Bronchial epithelial cell (primary cell): ENCODE data around the gene KANK2. TPM values are rescaled to one million over a fixed set of nuclear protein-coding genes. Genes with fewer than 3 reads are reported as not detected.

Experiments
- DNase-seq: peaks from one replicate; pipeline ENCODE4 v3.0.0-alpha.2; 2010; ENCODE audit warnings: low read depth
- FAIRE-seq: peaks from 2 replicates; lab custom pipeline; 2011; peaks lifted over from hg19 to GRCh38; lab: Jason Lieb, UNC
- H3K27me3 ChIP-seq: 2 replicates; pipeline ENCODE4 v1.5.1; 2011; ENCODE audit warnings: low read length; ENCODE audit not compliant: control insufficient read depth, insufficient read depth
- H3K36me3 ChIP-seq: 2 replicates; pipeline ENCODE4 v1.5.1; 2011; ENCODE audit warnings: low read length; ENCODE audit not compliant: control insufficient read depth, insufficient read depth
- H3K4me3 ChIP-seq: 2 replicates; pipeline ENCODE4 v1.5.1; 2011; ENCODE audit warnings: mild to moderate bottlenecking, low read depth, low read length, control low read depth
- total RNA-seq: library from RNA; depleted of rRNA; stranded (reverse); fragments of >200 nt; gene quantifications from 2 replicates; pipeline ENCODE4 v1.2.1, GENCODE V29; 2014
- TF ChIP-seq, protein P1 (sequence below): IDR thresholded peaks from 2 replicates; pipeline ENCODE4 v1.5.1; 2011; ENCODE audit warnings: mild to moderate bottlenecking, moderate library complexity, low read length, control low read depth, inconsistent platforms; ENCODE audit not compliant: insufficient read depth, severe bottlenecking

KANK2 gene
- total RNA-seq, 1 donor from 2014 or later, result 10.8 TPM

DNA sequence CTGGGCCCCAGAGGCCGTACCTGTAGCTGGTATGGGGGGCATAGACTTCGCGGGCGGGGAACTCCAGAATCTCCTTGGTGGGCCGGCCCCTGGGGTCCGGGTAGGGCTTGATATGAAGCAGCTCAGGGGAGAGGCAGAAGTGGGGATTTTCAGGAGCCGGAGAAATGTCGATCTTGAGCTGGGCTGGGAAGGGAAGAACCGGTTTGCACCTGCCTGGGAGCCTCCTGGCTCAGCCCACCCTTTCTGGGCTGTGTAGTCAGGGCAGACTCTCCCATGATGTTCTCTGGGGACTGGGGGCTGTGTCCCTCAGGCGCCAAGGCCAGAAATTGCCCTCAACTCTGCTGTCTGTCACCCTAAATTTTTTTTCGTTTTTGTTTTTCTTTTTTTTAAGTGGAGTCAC, 44.7 kb upstream of the KANK2 start:
- no peaks in the 10 kb centered on the region for H3K27me3 ChIP-seq
- no peak for FAIRE-seq
- TF ChIP-seq, protein P1, sequence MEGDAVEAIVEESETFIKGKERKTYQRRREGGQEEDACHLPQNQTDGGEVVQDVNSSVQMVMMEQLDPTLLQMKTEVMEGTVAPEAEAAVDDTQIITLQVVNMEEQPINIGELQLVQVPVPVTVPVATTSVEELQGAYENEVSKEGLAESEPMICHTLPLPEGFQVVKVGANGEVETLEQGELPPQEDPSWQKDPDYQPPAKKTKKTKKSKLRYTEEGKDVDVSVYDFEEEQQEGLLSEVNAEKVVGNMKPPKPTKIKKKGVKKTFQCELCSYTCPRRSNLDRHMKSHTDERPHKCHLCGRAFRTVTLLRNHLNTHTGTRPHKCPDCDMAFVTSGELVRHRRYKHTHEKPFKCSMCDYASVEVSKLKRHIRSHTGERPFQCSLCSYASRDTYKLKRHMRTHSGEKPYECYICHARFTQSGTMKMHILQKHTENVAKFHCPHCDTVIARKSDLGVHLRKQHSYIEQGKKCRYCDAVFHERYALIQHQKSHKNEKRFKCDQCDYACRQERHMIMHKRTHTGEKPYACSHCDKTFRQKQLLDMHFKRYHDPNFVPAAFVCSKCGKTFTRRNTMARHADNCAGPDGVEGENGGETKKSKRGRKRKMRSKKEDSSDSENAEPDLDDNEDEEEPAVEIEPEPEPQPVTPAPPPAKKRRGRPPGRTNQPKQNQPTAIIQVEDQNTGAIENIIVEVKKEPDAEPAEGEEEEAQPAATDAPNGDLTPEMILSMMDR, result no peak
- DNase-seq, result no peak
- no peak overlapping the region for H3K4me3 ChIP-seq
- H3K36me3 ChIP-seq, result peaks cover 38% of the 10 kb centered on the region

DNA sequence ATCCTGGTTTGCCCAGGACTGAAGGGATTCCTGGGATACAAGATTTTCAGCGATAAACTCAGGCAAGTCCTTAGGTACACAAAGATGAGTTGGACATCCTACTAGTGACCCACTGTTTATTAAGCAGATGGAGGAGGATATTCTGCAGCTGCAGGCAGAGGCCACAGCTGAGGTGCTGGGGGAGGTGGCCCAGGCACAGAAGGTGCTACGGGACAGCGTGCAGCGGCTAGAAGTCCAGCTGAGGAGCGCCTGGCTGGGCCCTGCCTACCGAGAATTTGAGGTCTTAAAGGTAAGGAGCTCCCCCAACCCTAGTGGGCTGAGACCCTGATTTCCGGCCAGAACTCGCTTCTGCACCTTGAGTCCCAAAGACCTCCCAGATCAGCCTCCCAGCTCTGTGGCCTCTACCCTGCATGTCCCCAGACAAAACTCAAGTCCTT, 42.7 kb upstream of the KANK2 start:
- peaks cover 43% of the 10 kb centered on the region for H3K36me3 ChIP-seq
- no peak overlapping the region for H3K4me3 ChIP-seq
- TF ChIP-seq, protein P1, result no peak
- FAIRE-seq, result no peak
- no peaks in the 10 kb centered on the region for H3K27me3 ChIP-seq
- no peak for DNase-seq

DNA sequence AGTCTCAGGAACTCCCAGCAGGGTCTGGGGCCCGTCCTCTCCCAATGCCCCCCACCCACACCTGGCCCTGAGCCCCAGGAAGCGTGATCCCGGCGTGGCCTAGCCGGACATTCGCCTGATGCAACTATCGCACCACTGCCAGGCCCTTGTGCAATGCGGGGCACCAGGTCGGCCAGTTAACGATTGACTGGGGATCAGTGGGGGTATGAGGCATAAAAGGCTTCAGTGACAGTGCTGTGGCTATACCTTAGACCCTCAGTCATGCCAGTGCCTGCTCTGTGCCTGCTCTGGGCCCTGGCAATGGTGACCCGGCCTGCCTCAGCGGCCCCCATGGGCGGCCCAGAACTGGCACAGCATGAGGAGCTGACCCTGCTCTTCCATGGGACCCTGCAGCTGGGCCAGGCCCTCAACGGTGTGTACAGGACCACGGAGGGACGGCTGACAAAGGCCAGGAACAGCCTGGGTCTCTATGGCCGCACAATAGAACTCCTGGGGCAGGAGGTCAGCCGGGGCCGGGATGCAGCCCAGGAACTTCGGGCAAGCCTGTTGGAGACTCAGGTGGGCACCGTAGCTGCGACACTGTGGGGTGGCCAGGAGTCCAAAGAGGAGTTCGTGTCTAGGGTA, 42.1 kb upstream of the KANK2 start, which contains the start of gene ANGPTL8:
Gene ANGPTL8 (plus strand): TSS at position 243 of the 624 bp plus-strand sequence. CDS start 19 bp downstream, at position 262.
- FAIRE-seq, result no peak
- peaks cover 44% of the 10 kb centered on the region for H3K36me3 ChIP-seq
- TF ChIP-seq, protein P1, result no peak
- DNase-seq, result no peak
- no peak within 1 kb of the TSS for H3K4me3 ChIP-seq
- H3K27me3 ChIP-seq, result no peaks in the 10 kb centered on the region

DNA sequence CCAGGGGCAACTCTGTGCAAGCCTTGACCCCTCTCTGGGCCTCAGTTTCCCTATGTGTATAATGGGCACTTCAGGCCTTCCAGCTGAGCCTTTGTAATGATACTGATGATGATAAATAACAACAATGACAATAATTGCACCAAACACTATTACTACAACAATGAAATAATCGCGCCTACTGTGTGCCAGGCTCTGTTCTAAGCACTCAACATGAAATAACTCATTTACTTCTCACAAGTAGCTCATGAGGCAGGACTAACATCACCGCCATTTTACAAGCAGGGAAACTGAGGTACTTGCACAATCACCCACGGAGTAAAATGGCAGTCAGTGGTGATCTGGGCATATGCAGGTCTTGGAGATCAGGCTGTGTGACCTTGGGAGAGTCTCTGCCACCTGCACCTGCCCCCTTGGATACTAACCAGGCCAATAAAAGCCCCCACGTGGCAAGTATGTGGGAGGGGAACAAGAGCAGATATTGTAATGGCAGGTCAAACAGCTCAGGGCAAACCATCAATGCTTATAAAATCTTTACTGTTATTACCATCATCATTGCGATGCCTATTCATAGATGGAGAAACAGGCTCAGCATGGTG, 41.5 kb upstream of the KANK2 start:
- Histone ChIP-seq H3K27me3 (no peaks in the 10 kb centered on the region), H3K4me3 (no peak overlapping the region), H3K36me3 (peaks cover 44% of the 10 kb centered on the region)
- TF ChIP-seq, protein P1, result no peak
- no peak for DNase-seq
- no peak for FAIRE-seq

DNA sequence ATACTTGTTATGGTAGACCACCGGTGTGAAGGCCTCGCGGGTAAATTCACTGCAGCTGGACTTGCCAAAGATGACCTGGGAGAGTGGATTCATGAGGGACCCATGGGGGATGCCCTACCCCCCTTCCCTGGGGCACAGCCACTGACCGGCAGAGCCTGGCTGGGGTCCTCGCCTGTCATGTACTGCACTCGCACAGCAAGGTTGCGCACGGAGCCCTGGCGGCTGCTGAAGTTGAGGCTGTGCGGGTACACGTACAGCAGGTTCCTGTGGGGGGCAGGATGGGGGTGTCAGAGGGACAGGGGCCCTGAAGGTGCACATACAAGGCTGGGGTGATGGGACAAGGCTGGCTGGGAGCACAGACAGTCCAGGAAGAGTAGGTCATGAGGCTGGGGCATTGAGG, 40.7 kb upstream of the KANK2 start:
- Histone ChIP-seq H3K36me3 (peaks cover 43% of the 10 kb centered on the region), H3K4me3 (no peak overlapping the region), H3K27me3 (no peaks in the 10 kb centered on the region)
- TF ChIP-seq, protein P1, result no peak
- no peak for DNase-seq
- FAIRE-seq, result no peak

DNA sequence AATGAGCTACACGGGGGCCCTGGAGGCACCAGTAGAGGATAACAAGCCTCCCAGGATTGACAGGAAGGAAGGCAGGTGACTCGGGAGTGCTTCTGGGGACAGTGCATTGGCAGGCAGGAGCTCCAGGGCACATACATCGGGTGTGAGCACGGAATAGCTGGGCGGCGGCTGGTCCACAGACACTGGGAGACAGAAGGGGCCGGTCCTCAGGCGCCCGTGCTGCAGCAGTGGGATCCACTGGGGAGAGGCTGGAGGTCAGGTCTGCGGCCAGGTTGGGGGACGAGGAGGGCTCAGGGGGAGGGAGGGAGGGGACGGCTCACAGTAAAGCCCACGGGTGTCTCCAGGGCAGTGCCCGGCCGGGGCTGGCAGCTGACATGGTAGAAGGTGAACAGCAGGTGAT, 40.0 kb upstream of the KANK2 start:
- no peaks in the 10 kb centered on the region for H3K27me3 ChIP-seq
- FAIRE-seq (no peak), DNase-seq (no peak)
- H3K36me3 ChIP-seq, result peaks cover 44% of the 10 kb centered on the region
- TF ChIP-seq, protein P1, result no peak
- H3K4me3 ChIP-seq, result no peak overlapping the region
